CD4-positive, alpha-beta T cell treated with Interleukin-6 at 100 ng/mL for 8 hours (primary cell): ENCODE data around the gene PARD3.

Source experiments
- DNase-seq: peaks from one replicate; pipeline ENCODE4 v3.0.0-alpha.2; 2020; ENCODE audit warnings: mixed read lengths, low spot score

Gene PARD3

GRCh38 chr10:34121781-34122622, 693.1 kb downstream of the PARD3 start:
- DNase-seq = no peak

- DNase-seq = no peak
These were observed 693.9 kb downstream of the PARD3 start for GRCh38 chr10:34121125-34121753.

- DNase-seq = no peak
These were observed 695.6 kb downstream of the PARD3 start for GRCh38 chr10:34119456-34119855.

- DNase-seq = no peak
These were observed 698.3 kb downstream of the PARD3 start for GRCh38 chr10:34116681-34117271.

GRCh38 chr10:34116220-34116641, 698.9 kb downstream of the PARD3 start:
- no peak for DNase-seq

- DNase-seq = no peak
These were observed 700.2 kb downstream of the PARD3 start for GRCh38 chr10:34114914-34115313.

GRCh38 chr10:34113504-34114225, 701.4 kb downstream of the PARD3 start:
- DNase-seq = no peak

- no peak for DNase-seq
These were observed 702.8 kb downstream of the PARD3 start for GRCh38 chr10:34112171-34112782.

GRCh38 chr10:34111179-34111578, 703.9 kb downstream of the PARD3 start:
- no peak for DNase-seq

GRCh38 chr10:34109952-34110702, 705.0 kb downstream of the PARD3 start:
- DNase-seq = no peak

- no peak for DNase-seq
These were observed 705.6 kb downstream of the PARD3 start for GRCh38 chr10:34109495-34109894.

- DNase-seq = no peak
These were observed 707.2 kb downstream of the PARD3 start for GRCh38 chr10:34107626-34108516.

- no peak for DNase-seq
These were observed 708.7 kb downstream of the PARD3 start for GRCh38 chr10:34106356-34106885.

- no peak for DNase-seq
These were observed 710.1 kb downstream of the PARD3 start for GRCh38 chr10:34104829-34105572.

- DNase-seq = no peak
These were observed 712.1 kb downstream of the PARD3 start for GRCh38 chr10:34102893-34103506.

GRCh38 chr10:34102237-34102673, 712.8 kb downstream of the PARD3 start:
- DNase-seq = no peak

GRCh38 chr10:34101001-34101400, 714.1 kb downstream of the PARD3 start:
- no peak for DNase-seq

GRCh38 chr10:34098821-34099567, 716.1 kb downstream of the PARD3 start:
- no peak for DNase-seq
